ENCODE data around the gene AGBL1. TPM values are rescaled to one million over a fixed set of nuclear protein-coding genes. Genes with fewer than 3 reads are reported as not detected.

Gene AGBL1
- total RNA-seq, 1 donor from 2014 or later, result not detected

DNA sequence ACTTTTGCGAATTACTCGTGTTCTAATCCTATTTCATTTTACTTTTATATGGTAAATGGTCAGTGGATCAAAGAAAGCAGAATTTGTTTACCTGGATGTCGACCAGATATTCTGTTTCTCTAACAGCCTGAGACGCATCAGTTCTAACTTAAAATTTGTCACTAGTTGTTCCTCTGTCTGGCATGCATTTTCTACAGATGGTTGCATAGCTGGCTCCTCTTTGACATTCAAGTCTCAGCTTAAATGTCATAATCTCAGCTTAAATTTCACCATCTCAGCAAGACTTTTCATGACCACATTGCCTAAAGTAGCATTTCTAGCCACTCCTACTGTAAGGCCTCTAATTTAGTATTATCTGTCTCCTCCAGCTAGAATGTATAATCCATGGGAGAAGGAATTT lies 609.3 kb downstream of the AGBL1 start:
- intact Hi-C loops (cut with micrococcal nuclease), result no loop called here

DNA sequence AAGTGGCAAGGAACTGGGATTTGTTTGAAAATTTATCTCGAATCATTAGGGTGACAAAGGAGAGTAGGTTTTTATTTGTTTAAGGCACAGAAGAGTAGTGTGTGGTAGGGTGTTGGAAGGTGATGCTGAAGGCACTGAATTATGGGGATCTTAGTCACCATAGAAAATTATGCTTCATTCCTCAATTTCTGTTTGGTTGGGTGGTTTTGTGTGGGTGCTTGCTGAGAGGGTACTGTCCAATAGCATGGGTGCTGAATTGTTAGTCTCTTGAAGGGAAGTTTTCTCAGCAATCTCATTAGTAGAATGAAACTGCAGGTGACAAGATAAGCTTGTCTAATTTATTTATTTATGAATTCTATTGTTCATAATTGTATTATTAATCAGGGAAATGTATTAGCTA lies 610.9 kb downstream of the AGBL1 start:
- intact Hi-C loops (cut with micrococcal nuclease), result no loop called here

DNA sequence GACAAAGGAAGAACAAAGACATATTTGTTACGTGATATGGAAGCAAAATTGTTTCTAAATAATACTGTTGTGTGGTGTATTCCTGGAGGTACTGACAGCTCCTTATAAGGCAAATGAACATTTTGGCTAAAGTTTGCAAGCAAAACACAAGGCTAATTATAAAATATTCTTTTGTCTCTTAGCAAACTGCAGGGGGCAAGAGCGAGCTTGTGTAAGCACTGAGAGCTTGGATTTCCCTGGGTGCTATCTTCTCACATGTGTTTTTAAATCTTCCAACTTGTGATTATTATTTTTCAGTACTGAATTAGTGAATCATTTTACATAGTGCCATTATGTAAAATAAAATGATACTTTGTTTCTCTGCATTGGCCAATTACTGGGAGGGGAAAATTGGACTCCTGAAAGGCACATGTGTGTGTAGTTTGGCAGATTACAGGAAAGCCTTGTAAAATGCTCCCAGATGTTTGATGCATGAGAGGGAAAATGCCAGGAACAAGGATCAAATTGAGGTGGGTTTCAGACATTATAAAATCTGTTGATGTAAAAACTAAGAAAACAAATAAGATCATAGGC lies 611.5 kb downstream of the AGBL1 start:
- intact Hi-C loops (cut with micrococcal nuclease), result no loop called here

DNA sequence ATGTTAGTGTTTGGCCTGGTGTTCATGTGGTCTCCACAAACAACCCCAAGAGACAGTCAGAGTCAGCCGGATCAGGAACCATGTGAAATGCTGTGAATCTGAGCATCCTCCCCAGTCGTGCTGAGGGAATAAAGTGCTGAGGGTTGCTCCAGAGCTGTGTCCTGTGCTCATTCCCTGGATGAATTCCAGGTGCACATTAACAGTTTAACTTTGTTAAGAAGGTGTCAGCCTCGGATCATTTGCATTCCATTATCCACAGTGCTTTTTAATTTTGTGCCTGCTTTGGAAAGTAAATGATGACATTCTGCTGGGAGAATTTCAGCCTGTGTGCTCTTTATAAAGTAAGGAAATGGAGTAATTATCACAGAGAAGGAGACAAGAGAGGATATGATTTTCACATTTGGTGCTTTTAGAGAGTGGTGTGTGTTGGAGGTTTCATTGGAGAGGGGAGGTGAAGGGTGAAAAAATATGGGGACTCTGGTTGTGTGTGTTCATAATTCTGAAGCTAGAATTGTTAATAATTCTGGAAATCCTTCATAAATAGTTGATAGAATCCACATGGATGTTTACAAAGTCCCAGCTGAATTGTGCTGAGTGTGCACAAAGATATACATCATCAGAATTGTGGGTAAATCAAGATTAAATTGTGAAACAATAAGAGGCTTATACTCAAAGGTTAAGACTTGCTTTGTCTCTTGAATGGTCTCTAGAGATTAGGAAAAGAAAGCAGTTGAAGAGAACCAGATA lies 621.4 kb downstream of the AGBL1 start:
- intact Hi-C loops (cut with micrococcal nuclease), result no loop called here

DNA sequence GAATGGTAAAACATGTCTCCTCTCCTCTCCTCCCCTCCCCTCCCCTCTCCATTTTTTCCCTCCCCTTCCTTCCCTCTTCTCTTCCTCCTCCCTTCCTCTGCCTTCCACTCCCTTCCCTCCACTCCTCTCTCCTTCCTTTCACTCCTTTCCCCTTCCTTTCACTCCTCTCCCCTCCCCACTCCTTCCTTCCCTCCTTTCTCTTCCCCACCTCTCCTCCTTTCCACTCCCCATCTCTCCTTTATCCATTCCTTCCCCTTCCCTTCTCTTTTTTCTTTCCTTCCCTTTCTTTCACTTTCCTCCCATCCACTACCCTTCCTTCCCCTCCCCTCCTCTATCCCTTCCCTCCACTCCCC lies 621.9 kb downstream of the AGBL1 start:
- intact Hi-C loops (cut with micrococcal nuclease), result no loop called here

DNA sequence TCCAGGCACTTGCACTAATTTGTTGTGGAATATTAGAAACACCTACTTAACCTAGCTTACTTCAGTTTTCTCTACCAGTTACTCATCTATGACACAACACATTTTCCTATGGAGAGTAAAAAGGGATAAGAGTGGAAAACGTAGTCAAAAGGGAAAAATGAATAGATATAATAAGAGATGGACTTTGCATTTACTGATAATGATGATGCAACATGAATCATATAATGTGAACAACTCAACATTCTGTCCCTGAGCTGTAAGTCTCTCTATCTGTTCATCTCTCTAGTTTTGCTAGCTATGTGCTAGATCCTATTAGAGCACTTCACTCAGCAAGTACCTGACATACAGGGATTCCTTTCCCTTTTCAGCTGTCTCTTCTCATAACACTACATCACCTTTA lies 627.1 kb downstream of the AGBL1 start:
- intact Hi-C loops (cut with micrococcal nuclease), result no loop called here

DNA sequence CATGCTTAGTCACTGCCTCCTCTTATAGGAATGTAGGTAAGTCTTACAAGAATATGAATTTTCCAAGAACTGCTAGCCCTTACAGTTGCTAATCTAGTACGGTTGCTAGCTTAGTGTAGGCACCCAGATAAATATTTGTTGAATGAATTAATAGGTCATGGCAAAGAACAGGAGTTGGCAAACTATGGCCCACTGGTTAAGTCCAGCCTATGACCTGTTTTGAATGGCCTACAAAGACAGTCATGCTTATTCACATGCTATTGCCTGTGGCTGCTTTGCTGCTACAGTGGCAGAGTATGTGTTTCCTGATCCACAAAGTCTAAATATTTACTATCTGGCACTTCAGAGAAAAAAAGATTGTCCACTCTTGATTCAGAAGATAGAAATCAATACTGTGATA lies 631.8 kb downstream of the AGBL1 start:
- intact Hi-C loops (cut with micrococcal nuclease), result no loop called here

DNA sequence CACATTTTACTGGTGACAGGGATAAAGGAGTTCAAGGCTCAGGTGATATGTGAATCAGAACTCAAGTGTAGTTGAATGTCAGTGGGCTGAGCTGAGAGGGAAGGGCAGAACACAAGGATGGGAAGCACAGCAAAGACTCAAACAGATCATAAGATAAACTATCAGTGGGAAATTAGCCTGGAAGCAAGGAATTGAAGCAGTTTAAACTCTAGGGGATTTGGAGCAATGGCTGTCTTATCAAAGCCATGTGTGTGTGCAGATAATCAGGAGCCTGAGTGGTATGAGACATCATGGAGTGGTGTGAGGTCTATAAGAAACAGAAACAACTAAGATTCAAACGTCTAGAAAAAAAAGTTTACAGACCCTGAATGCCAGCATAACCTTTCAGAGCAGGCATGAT lies 634.6 kb downstream of the AGBL1 start:
- intact Hi-C loops (cut with micrococcal nuclease), result no loop called here

DNA sequence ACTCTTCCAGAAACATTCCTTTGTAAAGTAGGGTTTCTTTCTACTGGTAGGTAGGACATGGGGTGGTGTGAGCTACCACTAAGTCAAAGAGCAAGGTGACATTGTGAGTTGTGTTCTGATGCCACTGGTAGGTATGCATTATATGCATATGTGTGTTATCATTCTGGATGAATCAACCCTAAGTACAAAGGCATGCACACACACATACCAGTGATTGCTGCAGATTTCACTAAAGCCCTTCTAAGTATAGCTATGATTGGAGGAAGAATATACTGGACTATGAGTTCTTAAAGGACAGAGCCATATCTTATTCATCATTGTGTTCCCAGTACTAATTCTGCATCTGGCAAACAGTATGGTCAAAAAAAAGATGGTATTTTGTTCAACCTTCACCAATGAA lies 646.0 kb downstream of the AGBL1 start:
- intact Hi-C loops (cut with micrococcal nuclease), result no loop called here

DNA sequence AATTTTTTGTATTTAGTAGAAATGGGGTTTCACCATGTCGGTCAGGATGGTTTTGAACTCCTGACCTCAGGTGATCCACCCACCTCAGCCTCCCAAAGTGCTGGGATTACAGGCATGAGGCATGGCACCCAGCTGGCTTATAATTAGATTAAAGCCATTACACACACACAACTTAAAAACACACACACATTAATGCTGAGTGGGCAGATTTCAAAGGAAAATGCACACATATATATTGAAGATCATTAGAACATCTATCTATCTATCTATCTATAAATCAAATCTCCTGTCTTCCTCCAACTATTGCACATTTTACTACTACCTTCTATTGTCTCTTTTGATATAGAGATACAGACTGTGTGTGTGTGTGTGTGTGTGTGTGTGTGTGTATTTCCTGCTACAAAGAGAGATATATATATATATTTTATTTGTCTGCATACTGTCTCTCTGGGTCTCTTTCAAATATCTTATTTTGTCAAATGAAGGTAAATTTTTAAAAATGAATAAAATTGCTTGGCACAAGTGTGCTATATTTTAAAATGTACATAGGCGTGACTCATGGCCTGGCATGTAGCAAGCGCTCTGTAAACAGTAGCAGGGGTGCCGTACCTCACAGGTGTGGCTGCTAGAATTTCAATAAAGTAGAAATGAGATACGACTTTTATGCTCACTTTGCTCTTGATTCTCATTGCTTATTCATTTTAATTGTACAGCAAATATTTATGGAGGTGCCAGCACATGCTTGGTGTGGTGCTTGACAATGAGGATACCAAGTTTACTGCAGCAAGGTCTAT lies 655.8 kb downstream of the AGBL1 start:
- intact Hi-C loops (cut with micrococcal nuclease), result loop anchor here (5.0 kb wide), 1 partner anchor 1577 kb away; no protein-coding TSS in a partner anchor

DNA sequence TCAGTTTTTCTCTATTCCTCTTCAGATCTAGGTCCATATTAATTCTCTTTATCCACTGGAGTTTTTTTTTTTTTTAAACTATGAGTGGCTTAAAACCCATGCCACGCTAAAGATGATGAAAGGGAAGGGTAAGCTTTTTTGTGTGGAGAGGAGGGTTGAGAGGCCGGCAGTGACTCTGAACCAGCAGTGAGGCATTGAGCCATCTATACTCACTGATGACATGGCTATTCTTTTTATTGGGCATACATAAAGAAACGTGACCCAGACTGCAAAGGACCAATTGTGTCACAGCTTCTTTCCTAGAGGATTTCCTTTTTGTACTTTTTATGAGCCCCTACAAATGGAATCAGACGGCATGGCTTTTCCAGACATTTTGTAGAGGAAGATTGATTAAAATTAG lies 662.2 kb downstream of the AGBL1 start:
- intact Hi-C loops (cut with micrococcal nuclease), result loop anchor here (10.0 kb wide), 1 partner anchor 77 kb away; no protein-coding TSS in a partner anchor

DNA sequence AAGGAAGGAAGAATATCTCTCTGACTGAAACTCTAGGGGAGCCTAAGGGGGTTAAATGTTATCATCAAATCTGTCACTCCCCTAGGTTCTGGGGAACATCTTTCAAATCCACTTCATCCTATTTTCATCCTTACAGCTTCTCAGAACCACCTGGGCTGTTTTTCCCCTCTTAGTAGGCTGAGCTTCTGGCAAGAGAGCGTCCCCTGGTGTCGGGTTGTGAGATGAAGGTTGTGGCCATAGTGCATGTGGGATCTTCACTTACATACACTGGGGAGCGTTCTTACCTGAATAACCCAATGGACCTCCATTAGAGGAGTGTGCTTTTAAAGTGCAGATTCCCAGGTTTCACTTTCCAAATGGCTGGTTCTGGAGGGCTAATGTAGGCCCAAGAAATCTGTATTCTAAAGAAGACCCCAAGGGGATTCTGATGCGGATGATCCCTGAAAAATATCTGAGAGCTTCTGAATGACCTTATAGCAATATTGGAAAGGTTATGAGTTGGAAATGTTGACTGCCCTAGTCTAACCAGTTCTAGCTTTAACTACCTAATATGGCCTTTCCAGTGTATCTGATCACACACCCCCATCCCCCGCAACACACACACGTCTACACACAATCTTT lies 663.7 kb downstream of the AGBL1 start:
- intact Hi-C loops (cut with micrococcal nuclease), result loop anchor here (1.0 to 10.0 kb wide), 2 partner anchors 79 to 119 kb away; no protein-coding TSS in a partner anchor

DNA sequence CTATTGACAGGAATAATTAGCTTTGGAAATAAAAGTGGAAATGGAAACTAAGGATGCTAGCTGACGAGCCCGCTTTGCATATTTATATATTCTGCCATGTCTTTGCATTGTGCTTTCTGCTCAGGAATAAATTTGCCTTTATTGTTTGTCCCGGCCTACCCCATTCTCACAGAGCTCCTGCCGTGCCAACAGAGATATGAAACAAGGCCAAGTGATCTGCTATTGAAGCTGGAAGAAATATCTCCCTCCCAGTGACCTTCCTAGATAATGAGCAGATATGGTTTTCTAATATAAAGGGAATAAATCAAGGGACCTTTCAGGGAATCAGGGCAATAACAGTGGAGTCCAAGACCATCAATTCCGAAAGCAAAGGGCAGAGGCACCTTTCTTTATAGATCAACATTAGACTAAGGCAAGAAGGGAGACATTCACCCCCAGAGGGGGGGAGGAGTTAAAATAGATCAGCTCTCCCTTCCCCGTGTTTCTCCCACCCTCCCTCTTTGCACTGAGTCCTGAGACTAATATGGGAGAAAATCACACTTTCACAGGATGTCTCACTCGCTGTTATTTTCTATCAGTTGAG lies 664.6 kb downstream of the AGBL1 start:
- intact Hi-C loops (cut with micrococcal nuclease), result loop anchor here (10.0 kb wide), 1 partner anchor 79 kb away; no protein-coding TSS in a partner anchor

DNA sequence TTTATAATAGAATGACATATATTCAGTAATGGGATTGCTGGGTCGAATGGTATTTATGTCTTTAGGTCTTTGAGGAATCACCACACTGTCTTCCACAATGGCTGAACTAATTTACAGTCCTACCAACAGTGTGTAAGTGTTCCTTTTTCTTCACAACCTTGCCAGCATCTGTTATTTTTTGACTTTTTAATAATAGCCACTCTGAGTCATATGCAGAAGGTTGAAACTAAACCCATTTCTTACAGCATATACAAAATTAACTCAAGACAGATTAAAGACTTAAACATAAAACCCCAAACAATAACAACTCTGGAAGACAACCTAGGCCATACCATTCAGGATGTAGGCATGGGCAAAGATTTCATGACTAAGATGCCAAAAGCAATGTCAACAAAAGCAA lies 671.4 kb downstream of the AGBL1 start:
- intact Hi-C loops (cut with micrococcal nuclease), result no loop called here

DNA sequence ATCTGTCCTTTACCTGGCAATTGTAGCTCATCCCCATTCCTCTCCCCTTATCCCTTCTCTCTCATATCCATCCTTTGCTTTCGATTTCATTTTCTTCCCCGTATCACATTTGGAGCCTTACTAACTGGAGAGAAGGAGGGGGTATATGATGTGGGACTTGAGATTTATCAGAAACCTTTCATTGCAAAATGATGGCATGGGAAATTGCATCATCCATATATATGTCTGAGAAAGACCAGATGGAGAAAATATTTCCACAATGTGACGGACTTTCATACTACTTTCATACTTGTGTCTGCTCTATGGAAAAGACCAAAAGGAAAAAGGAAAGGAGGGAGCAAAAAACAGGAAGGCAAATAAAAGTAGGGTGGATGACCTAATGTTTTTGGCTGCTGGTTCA lies 675.2 kb downstream of the AGBL1 start:
- intact Hi-C loops (cut with micrococcal nuclease), result loop anchor here (5.0 kb wide), 1 partner anchor 523 kb away; no protein-coding TSS in a partner anchor

DNA sequence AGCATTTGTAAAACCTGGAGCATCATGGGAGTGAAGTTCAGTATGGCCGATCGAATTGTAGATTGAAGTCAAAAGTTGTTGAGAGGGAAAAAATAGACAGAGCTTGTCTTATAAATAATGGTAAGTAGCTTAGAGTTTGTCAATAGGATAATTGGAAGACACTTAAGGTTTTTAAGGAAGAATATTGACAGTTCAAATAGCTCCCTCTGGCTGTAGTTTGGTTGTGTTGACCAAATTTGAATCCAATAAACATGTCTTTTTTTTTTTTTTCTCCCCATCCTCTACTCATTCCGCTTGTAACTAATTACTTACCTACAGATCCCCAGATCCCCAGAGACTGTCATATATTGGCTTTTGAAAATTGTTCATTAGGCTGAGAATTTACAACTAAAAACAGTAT lies 677.0 kb downstream of the AGBL1 start:
- intact Hi-C loops (cut with micrococcal nuclease), result loop anchor here (5.0 kb wide), 1 partner anchor 524 kb away; no protein-coding TSS in a partner anchor

DNA sequence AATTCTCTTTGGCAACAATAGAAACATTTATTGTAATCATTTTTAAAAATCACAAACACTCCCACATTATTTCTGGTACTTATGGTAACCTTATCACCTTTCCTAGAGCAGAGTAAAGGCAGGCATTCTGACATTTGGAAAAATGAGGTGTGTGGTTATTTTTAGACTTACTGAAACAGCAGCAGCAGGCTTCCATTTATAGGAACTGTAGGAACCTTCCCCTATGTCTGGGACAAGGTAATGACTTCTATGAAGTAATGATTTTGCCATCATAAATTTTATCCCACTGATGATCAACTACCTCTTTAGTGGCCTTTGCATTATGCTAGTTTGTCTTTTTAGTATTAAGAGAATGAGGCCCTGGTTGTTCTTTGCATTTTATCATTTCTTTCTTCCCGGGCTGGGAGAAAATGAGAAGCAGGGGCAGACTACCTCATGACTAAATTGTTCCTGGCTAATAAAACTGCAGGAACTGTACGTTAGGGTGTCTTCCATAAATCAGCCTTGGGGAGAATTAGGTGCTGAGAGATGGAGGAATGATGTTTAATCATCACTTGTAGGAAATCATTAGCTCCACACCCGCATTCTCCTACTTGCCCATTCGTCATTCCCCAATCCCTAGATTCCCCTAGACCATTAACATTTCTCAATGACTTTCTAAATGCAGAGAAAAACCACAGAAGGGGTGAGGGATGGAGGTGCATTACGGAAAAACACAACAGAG lies 680.3 kb downstream of the AGBL1 start:
- intact Hi-C loops (cut with micrococcal nuclease), result loop anchor here (5.0 kb wide), 1 partner anchor 528 kb away; no protein-coding TSS in a partner anchor

DNA sequence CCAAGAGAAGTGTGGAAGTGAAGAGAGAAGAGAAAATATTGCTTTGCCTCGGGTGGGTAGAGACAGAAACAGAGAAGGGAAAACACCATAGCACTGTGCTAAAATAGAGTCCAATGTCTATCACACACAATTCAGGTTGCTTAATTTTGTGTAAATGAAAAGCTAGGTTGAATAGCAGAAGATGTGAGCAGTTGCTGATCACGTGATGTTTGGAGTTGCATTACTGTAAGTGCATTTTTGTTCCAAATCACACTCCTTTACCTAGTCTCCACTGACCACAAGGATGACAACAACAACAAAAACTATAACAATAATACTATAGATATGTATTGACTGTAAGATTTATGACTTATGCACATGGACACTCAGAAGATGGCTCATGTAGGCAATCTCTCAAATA lies 683.2 kb downstream of the AGBL1 start:
- intact Hi-C loops (cut with micrococcal nuclease), result no loop called here

DNA sequence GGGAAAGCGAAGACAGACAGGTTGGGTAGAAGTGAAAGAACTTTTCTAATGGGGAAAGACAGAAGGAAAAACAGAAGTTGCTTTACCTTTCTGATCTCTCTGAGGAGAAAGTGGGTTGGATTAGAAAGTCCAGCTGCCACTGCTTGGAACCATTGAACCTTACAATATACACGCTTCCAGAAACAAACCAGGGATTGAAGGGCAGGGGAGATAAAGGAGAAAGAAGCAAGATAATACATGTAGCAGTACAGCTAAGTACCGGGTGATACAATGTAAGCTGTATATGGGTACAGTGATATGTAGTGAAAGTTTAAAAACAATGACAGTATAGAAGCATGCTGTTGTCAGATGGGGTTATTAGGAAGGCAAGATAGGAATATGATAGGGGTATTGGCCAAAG lies 684.4 kb downstream of the AGBL1 start:
- intact Hi-C loops (cut with micrococcal nuclease), result no loop called here

DNA sequence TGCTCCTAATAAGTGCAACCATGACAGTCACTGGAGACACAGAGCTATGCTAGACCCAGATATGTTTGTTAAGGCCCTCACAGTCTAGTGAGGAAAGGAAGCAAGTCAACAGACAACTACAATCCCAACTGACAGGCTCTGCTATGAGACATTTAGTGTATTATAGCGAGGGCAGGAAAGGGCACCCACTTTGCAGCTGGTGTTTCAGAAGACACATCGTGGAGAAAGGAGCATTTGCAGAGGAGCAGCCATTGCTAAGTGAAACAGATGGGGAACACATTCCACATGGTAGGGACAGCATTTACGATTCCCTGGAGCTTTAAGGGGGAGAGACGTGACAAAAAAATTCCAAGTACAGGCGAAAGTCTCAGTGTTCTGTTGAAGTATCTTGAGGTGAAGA lies 685.6 kb downstream of the AGBL1 start:
- intact Hi-C loops (cut with micrococcal nuclease), result no loop called here
